AG09319 (cell line): ENCODE measurements around the gene AUTS2.

Experiments used
- DNase-seq: peaks from one replicate; pipeline ENCODE4 v3.0.0-alpha.2; 2010; ENCODE audit warnings: low read depth; ENCODE audit errors: extremely low read depth
- CTCF ChIP-seq: IDR thresholded peaks from 2 replicates; pipeline ENCODE4 v1.5.1; 2011; ENCODE audit warnings: low read depth, mild to moderate bottlenecking, inconsistent platforms, low read length, moderate library complexity

The AUTS2 gene

GRCh38 chr7:70793060-70793459 is 1194.8 kb downstream of the AUTS2 start:
- DNase-seq, result no peak
- TF ChIP-seq CTCF, result no peak

GRCh38 chr7:70793821-70794220 is 1195.5 kb downstream of the AUTS2 start:
- DNase-seq, result no peak
- TF ChIP-seq CTCF, result no peak

- DNase-seq, result no peak
- TF ChIP-seq CTCF, result no peak
Measured at GRCh38 chr7:70794962-70795361, 1196.7 kb downstream of the AUTS2 start.

- no peak for TF ChIP-seq CTCF
- DNase-seq, result no peak
Measured at GRCh38 chr7:70795948-70796347, 1197.7 kb downstream of the AUTS2 start.

- no peak for DNase-seq
Measured at GRCh38 chr7:70797109-70797514, 1198.8 kb downstream of the AUTS2 start.

GRCh38 chr7:70799841-70800405 is 1201.6 kb downstream of the AUTS2 start:
- no peak for TF ChIP-seq CTCF
- DNase-seq, result no peak

More at GRCh38 chr7:70797109-70797514, 1198.8 kb downstream of the AUTS2 start:
- no peak for TF ChIP-seq CTCF

GRCh38 chr7:70805360-70805759 is 1207.1 kb downstream of the AUTS2 start:
- TF ChIP-seq CTCF, result no peak
- DNase-seq, result no peak
